ENCODE data around the gene SHPK.

DNA sequence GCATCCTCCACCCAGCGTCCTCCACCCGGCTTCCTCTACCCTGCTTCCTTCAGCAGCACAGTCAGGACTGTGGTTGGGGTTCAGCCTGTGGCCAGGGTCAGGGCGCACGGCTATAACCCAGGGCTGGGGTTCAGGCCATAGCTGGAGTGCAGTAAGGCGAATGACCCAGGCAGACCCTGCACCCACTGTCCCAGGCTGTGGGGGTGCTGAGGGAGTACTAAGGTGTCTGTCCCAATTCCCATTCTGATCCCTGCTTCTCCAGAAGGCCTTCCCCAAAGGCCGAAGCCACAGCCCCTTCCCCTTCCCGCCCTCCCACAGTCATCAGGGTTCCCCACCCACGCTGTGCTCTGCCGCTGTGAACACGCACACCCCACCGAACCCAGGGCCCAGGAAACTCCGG, 45.0 kb upstream of the SHPK start:
- TF ChIP-seq, protein P1, sequence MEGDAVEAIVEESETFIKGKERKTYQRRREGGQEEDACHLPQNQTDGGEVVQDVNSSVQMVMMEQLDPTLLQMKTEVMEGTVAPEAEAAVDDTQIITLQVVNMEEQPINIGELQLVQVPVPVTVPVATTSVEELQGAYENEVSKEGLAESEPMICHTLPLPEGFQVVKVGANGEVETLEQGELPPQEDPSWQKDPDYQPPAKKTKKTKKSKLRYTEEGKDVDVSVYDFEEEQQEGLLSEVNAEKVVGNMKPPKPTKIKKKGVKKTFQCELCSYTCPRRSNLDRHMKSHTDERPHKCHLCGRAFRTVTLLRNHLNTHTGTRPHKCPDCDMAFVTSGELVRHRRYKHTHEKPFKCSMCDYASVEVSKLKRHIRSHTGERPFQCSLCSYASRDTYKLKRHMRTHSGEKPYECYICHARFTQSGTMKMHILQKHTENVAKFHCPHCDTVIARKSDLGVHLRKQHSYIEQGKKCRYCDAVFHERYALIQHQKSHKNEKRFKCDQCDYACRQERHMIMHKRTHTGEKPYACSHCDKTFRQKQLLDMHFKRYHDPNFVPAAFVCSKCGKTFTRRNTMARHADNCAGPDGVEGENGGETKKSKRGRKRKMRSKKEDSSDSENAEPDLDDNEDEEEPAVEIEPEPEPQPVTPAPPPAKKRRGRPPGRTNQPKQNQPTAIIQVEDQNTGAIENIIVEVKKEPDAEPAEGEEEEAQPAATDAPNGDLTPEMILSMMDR (IDR thresholded peaks at IDR 0.05) = no peak
- TF ChIP-seq ZFX (IDR thresholded peaks at IDR 0.05; ENCODE audit: borderline replicate concordance) = no peak
